Ascending aorta (tissue), 2 donors: Measurements from ENCODE around the gene PLA2G4A. TPM values are rescaled to one million over a fixed set of nuclear protein-coding genes. Genes with fewer than 3 reads are reported as not detected.

ENCODE experiments used
- DNase-seq, 2 donors: peaks; one replicate each; pipeline ENCODE4 v3.0.0-alpha.2; 2019; ENCODE audit warnings: low spot score in 2 of 2
- H3K27ac ChIP-seq, 2 donors: fragments of 200-600 bp; sonication (generic); one replicate each; pipeline ENCODE4 v1.5.1; 2016 to 2017; ENCODE audit warnings: mild to moderate bottlenecking in 1 of 2
- H3K27me3 ChIP-seq: fragments of 200-600 bp; sonication (generic); one replicate; pipeline ENCODE4 v1.5.1; 2017
- H3K36me3 ChIP-seq, 2 donors: fragments of 200-600 bp; sonication (generic); one replicate each; pipeline ENCODE4 v1.5.1; 2016
- H3K4me1 ChIP-seq, 2 donors: fragments of 200-600 bp; sonication (generic); one replicate each; pipeline ENCODE4 v1.5.1; 2016 to 2017; ENCODE audit warnings: mild to moderate bottlenecking in 1 of 2
- H3K4me3 ChIP-seq, 2 donors: fragments of 200-600 bp; sonication (generic); one replicate each; pipeline ENCODE4 v1.5.1; 2016 to 2017; ENCODE audit warnings: mild to moderate bottlenecking in 1 of 2
- H3K9me3 ChIP-seq, 2 donors: fragments of 200-600 bp; sonication (generic); one replicate each; pipeline ENCODE4 v1.5.1; 2016
- intact Hi-C: fragments of 100-400 bp; cut with DNase I; formaldehyde crosslinking; loops from one replicate; pipeline ENCODE4 v1.15.1; 2023
- total RNA-seq: library from RNA; depleted of rRNA; stranded (reverse); fragments of >200 nt; gene quantifications from one replicate; pipeline ENCODE4 v1.1.0, GENCODE V29; 2016
- TF ChIP-seq, protein P1 (sequence below), 3 experiments: fragments of 200-600 bp in 2 of 3; fragments of 450-650 bp in 1 of 3; sonication (generic) in 2 of 3; IDR thresholded peaks; one replicate each; pipeline ENCODE4 v1.5.1; 2016 to 2019; ENCODE audit warnings: antibody characterized with exemption in 3 of 3, mild to moderate bottlenecking in 1 of 3, moderate library complexity in 1 of 3

PLA2G4A gene
- total RNA-seq, 1 donor from 2014 or later: 0.75 TPM

DNA sequence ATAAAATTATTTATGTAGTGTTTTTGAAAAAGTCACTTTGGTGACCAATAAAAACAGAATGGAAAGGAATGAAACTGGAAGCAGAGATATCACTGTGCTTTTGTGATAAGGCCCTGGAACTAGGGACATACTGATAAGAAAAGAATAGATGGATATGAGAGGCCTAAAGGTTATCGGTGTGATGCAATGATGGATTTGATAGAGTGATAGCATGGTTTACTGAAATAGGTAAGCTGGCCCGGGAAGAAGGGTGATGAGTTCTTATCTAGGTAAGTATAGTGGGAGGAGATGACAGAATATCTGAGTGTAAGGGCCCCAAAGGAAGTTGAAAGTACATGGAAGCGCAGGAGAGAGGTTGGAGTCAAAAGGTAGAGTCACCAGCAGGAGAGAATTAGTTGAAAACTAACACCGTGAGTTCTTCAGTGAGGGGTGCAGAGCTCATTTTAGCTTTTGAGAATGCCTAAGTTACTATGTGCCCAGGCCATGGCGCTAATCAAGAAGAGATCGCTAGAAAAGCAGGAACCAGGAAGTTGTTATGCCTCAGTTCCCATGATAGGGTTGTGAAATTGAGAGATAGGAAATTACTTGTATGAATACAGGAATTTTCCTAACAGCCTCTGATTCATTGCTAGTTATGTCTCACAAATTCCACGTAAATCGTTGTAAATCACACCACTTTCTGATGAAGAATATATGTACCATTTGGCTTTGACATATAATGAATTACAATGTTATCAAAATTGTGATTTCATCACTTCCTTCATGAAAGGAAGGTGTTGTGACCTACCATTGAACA lies 115.3 kb downstream of the PLA2G4A start:
- TF ChIP-seq, protein P1, sequence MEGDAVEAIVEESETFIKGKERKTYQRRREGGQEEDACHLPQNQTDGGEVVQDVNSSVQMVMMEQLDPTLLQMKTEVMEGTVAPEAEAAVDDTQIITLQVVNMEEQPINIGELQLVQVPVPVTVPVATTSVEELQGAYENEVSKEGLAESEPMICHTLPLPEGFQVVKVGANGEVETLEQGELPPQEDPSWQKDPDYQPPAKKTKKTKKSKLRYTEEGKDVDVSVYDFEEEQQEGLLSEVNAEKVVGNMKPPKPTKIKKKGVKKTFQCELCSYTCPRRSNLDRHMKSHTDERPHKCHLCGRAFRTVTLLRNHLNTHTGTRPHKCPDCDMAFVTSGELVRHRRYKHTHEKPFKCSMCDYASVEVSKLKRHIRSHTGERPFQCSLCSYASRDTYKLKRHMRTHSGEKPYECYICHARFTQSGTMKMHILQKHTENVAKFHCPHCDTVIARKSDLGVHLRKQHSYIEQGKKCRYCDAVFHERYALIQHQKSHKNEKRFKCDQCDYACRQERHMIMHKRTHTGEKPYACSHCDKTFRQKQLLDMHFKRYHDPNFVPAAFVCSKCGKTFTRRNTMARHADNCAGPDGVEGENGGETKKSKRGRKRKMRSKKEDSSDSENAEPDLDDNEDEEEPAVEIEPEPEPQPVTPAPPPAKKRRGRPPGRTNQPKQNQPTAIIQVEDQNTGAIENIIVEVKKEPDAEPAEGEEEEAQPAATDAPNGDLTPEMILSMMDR (IDR thresholded peaks at IDR 0.05): no peak
- intact Hi-C loops: no loop called here
- no peaks in the 10 kb centered on the region for H3K9me3 ChIP-seq
- no peak overlapping the region for H3K4me3 ChIP-seq
- no peaks in the 10 kb centered on the region for H3K36me3 ChIP-seq
- no peaks in the 10 kb centered on the region for H3K27me3 ChIP-seq
- DNase-seq: no peak
- H3K27ac ChIP-seq: no peak overlapping the region
- H3K4me1 ChIP-seq: no peaks in the 10 kb centered on the region

DNA sequence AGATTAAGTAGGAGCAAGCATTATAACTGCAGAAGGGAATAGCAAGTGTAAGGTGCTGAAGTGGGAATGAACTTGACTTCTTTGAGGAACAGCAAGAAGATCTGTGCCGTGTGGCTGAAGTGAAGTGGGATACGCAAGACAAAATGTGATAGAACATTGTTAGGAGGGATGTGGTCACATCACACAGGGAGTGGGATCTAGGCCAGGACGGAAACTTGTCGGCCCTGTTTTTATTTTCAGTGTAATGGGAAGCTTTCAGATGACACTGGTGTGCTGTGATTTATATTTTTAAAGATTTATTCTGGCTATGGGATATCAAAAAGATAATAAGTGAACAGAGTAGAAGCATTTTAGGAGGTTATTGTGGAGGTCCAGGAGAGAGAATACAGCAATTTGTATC lies 116.4 kb downstream of the PLA2G4A start:
- no peaks in the 10 kb centered on the region for H3K9me3 ChIP-seq
- no peak overlapping the region for H3K4me3 ChIP-seq
- no peaks in the 10 kb centered on the region for H3K36me3 ChIP-seq
- no peaks in the 10 kb centered on the region for H3K27me3 ChIP-seq
- TF ChIP-seq, protein P1 (IDR thresholded peaks at IDR 0.05): no peak
- H3K4me1 ChIP-seq: no peaks in the 10 kb centered on the region
- intact Hi-C loops: no loop called here
- no peak for DNase-seq
- H3K27ac ChIP-seq: no peak overlapping the region

GRCh38 chr1:186948535-186948934 lies 119.8 kb downstream of the PLA2G4A start:
- TF ChIP-seq, protein P1 (IDR thresholded peaks at IDR 0.05): no peak
- H3K4me1 ChIP-seq: no peaks in the 10 kb centered on the region
- intact Hi-C loops: no loop called here
- DNase-seq: no peak
- H3K27ac ChIP-seq: no peak overlapping the region
- no peaks in the 10 kb centered on the region for H3K36me3 ChIP-seq
- no peak overlapping the region for H3K4me3 ChIP-seq
- H3K27me3 ChIP-seq: no peaks in the 10 kb centered on the region
- H3K9me3 ChIP-seq: no peaks in the 10 kb centered on the region

- intact Hi-C loops: no loop called here
- TF ChIP-seq, protein P1 (IDR thresholded peaks at IDR 0.05): no peak
Observed at GRCh38 chr1:186949173-186949572, 120.4 kb downstream of the PLA2G4A start.

GRCh38 chr1:186950547-186950946 lies 121.8 kb downstream of the PLA2G4A start:
- Histone ChIP-seq H3K27ac (no peak overlapping the region), H3K36me3 (no peaks in the 10 kb centered on the region), H3K9me3 (no peaks in the 10 kb centered on the region), H3K4me1 (no peaks in the 10 kb centered on the region), H3K27me3 (no peaks in the 10 kb centered on the region), H3K4me3 (no peak overlapping the region)
- TF ChIP-seq, protein P1 (IDR thresholded peaks at IDR 0.05): no peak
- no peak for DNase-seq
- intact Hi-C loops: no loop called here

More at GRCh38 chr1:186949173-186949572, 120.4 kb downstream of the PLA2G4A start:
- Histone ChIP-seq H3K4me1 (no peaks in the 10 kb centered on the region), H3K9me3 (no peaks in the 10 kb centered on the region), H3K4me3 (no peak overlapping the region), H3K36me3 (no peaks in the 10 kb centered on the region), H3K27ac (no peak overlapping the region), H3K27me3 (no peaks in the 10 kb centered on the region)
- DNase-seq: no peak
